ENCODE measurements around the gene TUBA4A. TPM values are rescaled to one million over a fixed set of nuclear protein-coding genes. Genes with fewer than 3 reads are reported as not detected.

Gene TUBA4A
- total RNA-seq, 1 donor from 2014 or later: not detected

- Histone ChIP-seq H3K9ac (no peak overlapping the region), H3K36me3 (no peaks in the 10 kb centered on the region), H3K4me3 (peak overlapping the region; percentile 34), H3K79me2 (ENCODE audit: low read depth) (no peaks in the 10 kb centered on the region), H3K4me2 (peak overlapping the region; percentile 78), H2AFZ (replicated peaks) (no peak overlapping the region), H4K20me1 (ENCODE audit: low read depth) (peaks cover 12% of the 10 kb centered on the region), H3K27ac (no peak overlapping the region), H3K9me3 (ENCODE audit: low read depth) (no peaks in the 10 kb centered on the region), H3F3A (ENCODE audit: low read depth) (peaks cover 3% of the 10 kb centered on the region), H3K27me3 (peaks cover 89% of the 10 kb centered on the region), H3K4me1 (peaks cover 7% of the 10 kb centered on the region)
- DNase-seq (ENCODE audit: low spot score): no peak
- TF ChIP-seq, protein P1, sequence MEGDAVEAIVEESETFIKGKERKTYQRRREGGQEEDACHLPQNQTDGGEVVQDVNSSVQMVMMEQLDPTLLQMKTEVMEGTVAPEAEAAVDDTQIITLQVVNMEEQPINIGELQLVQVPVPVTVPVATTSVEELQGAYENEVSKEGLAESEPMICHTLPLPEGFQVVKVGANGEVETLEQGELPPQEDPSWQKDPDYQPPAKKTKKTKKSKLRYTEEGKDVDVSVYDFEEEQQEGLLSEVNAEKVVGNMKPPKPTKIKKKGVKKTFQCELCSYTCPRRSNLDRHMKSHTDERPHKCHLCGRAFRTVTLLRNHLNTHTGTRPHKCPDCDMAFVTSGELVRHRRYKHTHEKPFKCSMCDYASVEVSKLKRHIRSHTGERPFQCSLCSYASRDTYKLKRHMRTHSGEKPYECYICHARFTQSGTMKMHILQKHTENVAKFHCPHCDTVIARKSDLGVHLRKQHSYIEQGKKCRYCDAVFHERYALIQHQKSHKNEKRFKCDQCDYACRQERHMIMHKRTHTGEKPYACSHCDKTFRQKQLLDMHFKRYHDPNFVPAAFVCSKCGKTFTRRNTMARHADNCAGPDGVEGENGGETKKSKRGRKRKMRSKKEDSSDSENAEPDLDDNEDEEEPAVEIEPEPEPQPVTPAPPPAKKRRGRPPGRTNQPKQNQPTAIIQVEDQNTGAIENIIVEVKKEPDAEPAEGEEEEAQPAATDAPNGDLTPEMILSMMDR (IDR thresholded peaks at IDR 0.05): no peak
- TF ChIP-seq EZH2phosphoT487 (IDR thresholded peaks at IDR 0.05) (peak; percentile 46), EZH2 (IDR thresholded peaks at IDR 0.05) (peak; percentile 65)
- Mint-ChIP-seq H3K27me3 (ENCODE audit: insufficient read depth, low read depth) (peaks cover 66% of the 10 kb centered on the region), H3K4me3 (peak overlapping the region; percentile 46), H3K9me3 (no peaks in the 10 kb centered on the region), H3K4me1 (peaks cover 13% of the 10 kb centered on the region), H3K36me3 (no peaks in the 10 kb centered on the region), H3K27ac (no peak overlapping the region)
Observed at GRCh38 chr2:219254590-219255201, 978 bp upstream of the TUBA4A start.

- Histone ChIP-seq H3K9me3 (ENCODE audit: low read depth) (no peaks in the 10 kb centered on the region), H3F3A (ENCODE audit: low read depth) (peaks cover 3% of the 10 kb centered on the region), H3K4me2 (peak within 1 kb of the TSS; percentile 78), H3K27ac (no peak within 1 kb of the TSS), H3K4me3 (peak within 1 kb of the TSS; percentile 34), H3K4me1 (peaks cover 7% of the 10 kb centered on the region), H3K36me3 (no peaks in the 10 kb centered on the region), H3K27me3 (peaks cover 73% of the 10 kb centered on the region), H4K20me1 (ENCODE audit: low read depth) (peaks cover 12% of the 10 kb centered on the region), H3K79me2 (ENCODE audit: low read depth) (no peaks in the 10 kb centered on the region), H3K9ac (no peak within 1 kb of the TSS), H2AFZ (replicated peaks) (peak within 1 kb of the TSS; percentile 6)
- TF ChIP-seq EZH2phosphoT487 (IDR thresholded peaks at IDR 0.05) (peak; percentile 73), EZH2 (IDR thresholded peaks at IDR 0.05) (peak; percentile 69)
- TF ChIP-seq, protein P1 (IDR thresholded peaks at IDR 0.05): no peak
- H3K4me1 Mint-ChIP-seq: peaks cover 13% of the 10 kb centered on the region
- peaks cover 59% of the 10 kb centered on the region for H3K27me3 Mint-ChIP-seq (ENCODE audit: insufficient read depth, low read depth)
- H3K36me3 Mint-ChIP-seq: no peaks in the 10 kb centered on the region
- peak within 1 kb of the TSS; percentile 78 for H3K4me3 Mint-ChIP-seq
- no peak within 1 kb of the TSS for H3K27ac Mint-ChIP-seq
- peak; percentile 56 for DNase-seq (ENCODE audit: low spot score)
- H3K9me3 Mint-ChIP-seq: no peaks in the 10 kb centered on the region
Observed at GRCh38 chr2:219252900-219253752, 592 bp downstream of the TUBA4A start, which contains the start of gene TUBA4B. TUBA4B (plus strand) TSS chr2:219253243; CDS start chr2:219253408, 165 bp downstream.

GRCh38 chr2:219252570-219252899 is 1.2 kb downstream of the TUBA4A start:
- Histone ChIP-seq H4K20me1 (ENCODE audit: low read depth) (peaks cover 12% of the 10 kb centered on the region), H3K27ac (no peak overlapping the region), H3F3A (ENCODE audit: low read depth) (peaks cover 3% of the 10 kb centered on the region), H3K27me3 (peaks cover 67% of the 10 kb centered on the region), H3K9ac (no peak overlapping the region), H2AFZ (replicated peaks) (no peak overlapping the region), H3K4me1 (peaks cover 7% of the 10 kb centered on the region), H3K9me3 (ENCODE audit: low read depth) (no peaks in the 10 kb centered on the region), H3K79me2 (ENCODE audit: low read depth) (no peaks in the 10 kb centered on the region), H3K36me3 (no peaks in the 10 kb centered on the region), H3K4me2 (peak overlapping the region; percentile 78), H3K4me3 (peak overlapping the region; percentile 34)
- H3K27ac Mint-ChIP-seq: no peak overlapping the region
- TF ChIP-seq EZH2 (IDR thresholded peaks at IDR 0.05) (no peak), EZH2phosphoT487 (IDR thresholded peaks at IDR 0.05) (no peak)
- TF ChIP-seq, protein P1 (IDR thresholded peaks at IDR 0.05): no peak
- DNase-seq (ENCODE audit: low spot score): peak; percentile 35
- H3K27me3 Mint-ChIP-seq (ENCODE audit: insufficient read depth, low read depth): peaks cover 56% of the 10 kb centered on the region
- peak overlapping the region; percentile 53 for H3K4me3 Mint-ChIP-seq
- no peaks in the 10 kb centered on the region for H3K9me3 Mint-ChIP-seq
- no peaks in the 10 kb centered on the region for H3K36me3 Mint-ChIP-seq
- peaks cover 13% of the 10 kb centered on the region for H3K4me1 Mint-ChIP-seq
